Cardiac septum (tissue), 1 donor: ENCODE data around the gene FOXC1. TPM values are rescaled to one million over a fixed set of nuclear protein-coding genes. Genes with fewer than 3 reads are reported as not detected.

Source experiments
- DNase-seq: peaks from one replicate; pipeline ENCODE4 v3.0.0-alpha.2; 2020; ENCODE audit warnings: low spot score
- intact Hi-C: fragments of 100-400 bp; cut with DNase I; formaldehyde crosslinking; loops from one replicate; pipeline ENCODE4 v1.14.0; 2022
- total RNA-seq: library from RNA; stranded (reverse); fragmentation: NEBNext Ultra II Directional; extraction: Animal tissue kit (Norgen Biotek cat#: 25700); gene quantifications from one replicate; pipeline ENCODE4 v1.2.1, GENCODE V29; 2021
- donor health status: DM: no; HTN: no; CAD: no.

FOXC1 gene
- total RNA-seq, 1 donor from 2014 or later, result 6.4 TPM

GRCh38 chr6:1597121-1597744, 12.5 kb upstream of the FOXC1 start:
- intact Hi-C loops, result loop anchor here (5.0 kb wide), 3 partner anchors 850 to 1155 kb away; partner anchors contain the start of gene MYLK4
- DNase-seq, result no peak

- intact Hi-C loops, result loop anchor here (5.0 kb wide), 3 partner anchors 849 to 1154 kb away; partner anchors contain the start of gene MYLK4
- DNase-seq, result no peak
Measured at GRCh38 chr6:1597924-1598323, 11.8 kb upstream of the FOXC1 start.

GRCh38 chr6:1598433-1598832, 11.3 kb upstream of the FOXC1 start:
- no peak for DNase-seq
- intact Hi-C loops, result loop anchor here (5.0 kb wide), 3 partner anchors 849 to 1154 kb away; partner anchors contain the start of gene MYLK4

GRCh38 chr6:1598886-1599285, 10.8 kb upstream of the FOXC1 start:
- no peak for DNase-seq
- intact Hi-C loops, result loop anchor here (5.0 kb wide), 3 partner anchors 848 to 1153 kb away; partner anchors contain the start of gene MYLK4

- intact Hi-C loops, result loop anchor here (5.0 kb wide), 3 partner anchors 848 to 1153 kb away; partner anchors contain the start of gene MYLK4
- no peak for DNase-seq
Measured at GRCh38 chr6:1599469-1599868, 10.2 kb upstream of the FOXC1 start.

GRCh38 chr6:1600063-1600763, 9.5 kb upstream of the FOXC1 start:
- no peak for DNase-seq
- intact Hi-C loops, result loop anchor here (5.0 kb wide), 2 partner anchors 597 to 752 kb away; no protein-coding TSS in a partner anchor

GRCh38 chr6:1600764-1601157, 9.0 kb upstream of the FOXC1 start:
- intact Hi-C loops, result loop anchor here (5.0 kb wide), 2 partner anchors 597 to 752 kb away; no protein-coding TSS in a partner anchor

GRCh38 chr6:1601158-1602048, 8.3 kb upstream of the FOXC1 start:
- intact Hi-C loops, result loop anchor here (5.0 kb wide), 2 partner anchors 596 to 751 kb away; no protein-coding TSS in a partner anchor
- peak; percentile 57 for DNase-seq

More at GRCh38 chr6:1600764-1601157, 9.0 kb upstream of the FOXC1 start:
- DNase-seq, result no peak

- peak; percentile 58 for DNase-seq
- intact Hi-C loops, result loop anchor here (5.0 kb wide), 2 partner anchors 595 to 750 kb away; no protein-coding TSS in a partner anchor
Measured at GRCh38 chr6:1602049-1602713, 7.5 kb upstream of the FOXC1 start.

GRCh38 chr6:1603708-1604107, 6.0 kb upstream of the FOXC1 start:
- intact Hi-C loops, result loop anchor here (2.0 to 5.0 kb wide), 4 partner anchors 501 to 1031 kb away; no protein-coding TSS in a partner anchor
- DNase-seq, result no peak

GRCh38 chr6:1604158-1605003, 5.3 kb upstream of the FOXC1 start:
- DNase-seq, result peak; percentile 88
- intact Hi-C loops, result loop anchor here (2.0 to 5.0 kb wide), 4 partner anchors 500 to 1030 kb away; no protein-coding TSS in a partner anchor

- DNase-seq, result no peak
- intact Hi-C loops, result loop anchor here (2.0 kb wide), 2 partner anchors 500 to 1030 kb away; no protein-coding TSS in a partner anchor
Measured at GRCh38 chr6:1605004-1605892, 4.5 kb upstream of the FOXC1 start.

GRCh38 chr6:1605893-1606779, 3.6 kb upstream of the FOXC1 start:
- intact Hi-C loops, result loop anchor here (2.0 kb wide), 2 partner anchors 499 to 1029 kb away; no protein-coding TSS in a partner anchor
- no peak for DNase-seq

GRCh38 chr6:1606780-1607515, 2.8 kb upstream of the FOXC1 start:
- DNase-seq, result no peak
- intact Hi-C loops, result no loop called here

- no peak for DNase-seq
- intact Hi-C loops, result no loop called here
Measured at GRCh38 chr6:1607516-1608221, 2.0 kb upstream of the FOXC1 start.
